Prostate gland (tissue), 2 donors: Measurements from ENCODE around the gene AFF1. TPM values are rescaled to one million over a fixed set of nuclear protein-coding genes. Genes with fewer than 3 reads are reported as not detected.

Experiments
- DNase-seq: peaks from one replicate; pipeline ENCODE4 v3.0.0-alpha.2; 2019; ENCODE audit warnings: low spot score
- H3K27ac ChIP-seq, 2 donors: fragments of 200-600 bp; sonication (generic); 2 replicates each; pipeline ENCODE4 v1.5.1; 2017 to 2019
- H3K27me3 ChIP-seq: fragments of 200-600 bp; sonication (generic); replicated peaks from 2 replicates; pipeline ENCODE4 v1.5.1; 2019; ENCODE audit not compliant: insufficient read depth
- H3K36me3 ChIP-seq, 2 donors: fragments of 200-600 bp; sonication (generic); 1 replicate in 1 of 2; 2 replicates in 1 of 2; pipeline versions ENCODE4 v1.5.1 to v1.8.1; 2017 to 2019
- H3K4me1 ChIP-seq: fragments of 200-600 bp; sonication (generic); replicated peaks from 2 replicates; pipeline ENCODE4 v1.5.1; 2019
- H3K4me3 ChIP-seq, 2 donors: fragments of 200-600 bp; sonication (generic); 2 replicates each; pipeline ENCODE4 v1.5.1; 2017 to 2019
- H3K9me3 ChIP-seq: fragments of 200-600 bp; sonication (generic); 2 replicates; pipeline ENCODE4 v1.5.1; 2017
- CTCF ChIP-seq, 4 experiments: fragments of 200-600 bp in 2 of 4; fragments of 450-650 bp in 2 of 4; sonication (generic) in 2 of 4; IDR thresholded peaks; 1 replicate in 3 of 4; 2 replicates in 1 of 4; pipeline ENCODE4 v1.5.1; 2016 to 2019; ENCODE audit warnings: antibody characterized with exemption in 4 of 4, mild to moderate bottlenecking in 2 of 4, moderate library complexity in 2 of 4
- POLR2A ChIP-seq: fragments of 450-650 bp; IDR thresholded peaks from one replicate; pipeline ENCODE4 v1.6.1; 2016; ENCODE audit warnings: antibody characterized with exemption, mild to moderate bottlenecking
- POLR2AphosphoS5 ChIP-seq: sonication (generic); formaldehyde crosslinking; IDR thresholded peaks from one replicate; pipeline ENCODE4 v1.6.1; 2017; ENCODE audit warnings: antibody characterized with exemption
- WGBS: methylation state at CpG from one replicate; pipeline ENCODE4 v1.1.5; 2018; 5-methylcytosine and 5-hydroxymethylcytosine counted together
- intact Hi-C: fragments of 100-400 bp; cut with DNase I; formaldehyde crosslinking; loops from one replicate; pipeline ENCODE4 v1.14.2; 2022
- total RNA-seq, 2 donors: library from RNA; depleted of rRNA; stranded (reverse); fragments of >200 nt; gene quantifications; one replicate each; pipeline ENCODE4 v1.1.0, GENCODE V29; 2016

The AFF1 gene
- total RNA-seq, 2 donors from 2014 or later: 69.7 to 92.5 TPM

DNA sequence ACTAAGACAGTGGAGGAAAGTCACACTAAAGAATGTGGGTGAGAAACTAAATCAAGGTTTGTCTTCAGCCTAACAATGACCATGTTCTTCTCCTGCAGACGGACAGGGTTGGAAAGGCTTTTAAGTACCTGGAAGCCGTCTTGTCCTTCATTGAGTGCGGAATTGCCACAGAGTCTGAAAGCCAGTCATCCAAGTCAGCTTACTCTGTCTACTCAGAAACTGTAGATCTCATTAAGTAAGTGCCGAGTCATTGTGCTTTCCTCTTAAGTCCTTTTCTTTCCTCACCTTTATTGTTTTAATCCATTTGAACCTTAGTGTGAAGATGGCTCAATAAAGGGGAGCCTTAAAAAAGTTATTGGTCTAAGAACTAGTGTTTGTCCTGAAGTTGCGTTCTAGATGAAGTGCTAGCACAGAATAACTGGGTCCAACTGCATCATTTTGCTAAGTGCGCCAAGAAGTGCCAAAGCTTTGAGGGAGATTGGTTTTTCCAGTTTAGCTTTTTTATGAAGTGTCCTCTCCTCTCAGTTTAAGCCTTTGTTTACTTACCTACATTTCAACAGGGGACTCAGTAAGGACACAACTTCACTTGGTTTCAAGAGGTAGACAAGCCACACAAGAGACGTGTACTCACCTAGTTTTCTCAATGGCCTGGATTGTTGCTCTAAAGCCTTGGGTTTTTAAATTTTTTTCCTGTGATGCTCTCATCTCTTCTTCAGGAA is 196.3 kb downstream of the AFF1 start:
- DNase-seq: no peak
- TF ChIP-seq POLR2A (no peak), POLR2AphosphoS5 (no peak), CTCF (IDR thresholded peaks at IDR 0.05) (no peak)
- 87% methylated on average over 7 of the region's 7 CpGs for WGBS
- peaks cover 0 to 4% of the 10 kb centered on the region in 2 donors for H3K36me3 ChIP-seq
- no peaks in the 10 kb centered on the region for H3K4me1 ChIP-seq
- no peak overlapping the region for H3K4me3 ChIP-seq
- H3K27me3 ChIP-seq: no peaks in the 10 kb centered on the region
- intact Hi-C loops: no loop called here
- no peak overlapping the region for H3K27ac ChIP-seq
- H3K9me3 ChIP-seq: no peaks in the 10 kb centered on the region

DNA sequence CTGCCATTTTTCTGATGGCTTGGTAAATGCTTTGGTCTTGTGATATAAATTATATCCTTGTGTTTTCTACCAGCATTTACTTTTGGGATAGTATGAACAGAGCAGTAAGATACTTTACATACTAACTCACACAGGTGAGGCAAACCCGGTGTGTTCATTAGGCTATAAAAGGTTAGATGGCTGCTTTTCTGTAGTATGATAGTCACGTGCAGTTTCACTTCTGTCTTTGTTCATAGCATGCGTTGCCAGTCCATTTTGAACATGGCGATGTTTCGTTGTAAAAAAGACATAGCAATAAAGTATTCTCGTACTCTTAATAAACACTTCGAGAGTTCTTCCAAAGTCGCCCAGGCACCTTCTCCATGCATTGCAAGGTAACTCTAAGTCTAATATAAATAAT is 197.2 kb downstream of the AFF1 start:
- Histone ChIP-seq H3K4me1 (no peaks in the 10 kb centered on the region), H3K4me3 (no peak overlapping the region), H3K27ac (no peak overlapping the region), H3K36me3 (peaks cover 0 to 4% of the 10 kb centered on the region in 2 donors), H3K27me3 (no peaks in the 10 kb centered on the region), H3K9me3 (no peaks in the 10 kb centered on the region)
- TF ChIP-seq CTCF (IDR thresholded peaks at IDR 0.05) (no peak), POLR2AphosphoS5 (no peak), POLR2A (no peak)
- WGBS: 94% methylated on average over 8 of the region's 8 CpGs
- intact Hi-C loops: no loop called here
- no peak for DNase-seq

DNA sequence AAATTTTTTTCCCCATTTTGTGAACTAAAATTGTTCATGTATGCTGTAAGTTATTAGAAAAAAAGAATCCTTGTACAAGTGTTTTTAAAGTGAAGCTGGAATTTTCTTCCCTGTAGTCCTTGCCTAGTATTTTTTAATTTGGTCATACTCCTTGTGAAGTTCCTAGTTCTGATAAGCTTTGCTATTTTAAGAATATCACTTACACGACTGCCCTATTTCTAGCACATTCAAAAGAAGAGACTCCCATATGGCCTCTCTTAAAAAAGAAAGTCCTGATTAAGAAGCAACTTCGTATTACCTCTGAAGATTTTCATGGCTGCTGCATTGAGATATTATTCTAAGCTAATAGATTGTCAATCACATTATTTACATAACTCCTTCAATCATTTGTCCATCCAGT is 198.4 kb downstream of the AFF1 start:
- peaks cover 0 to 4% of the 10 kb centered on the region in 2 donors for H3K36me3 ChIP-seq
- H3K27ac ChIP-seq: no peak overlapping the region
- no peaks in the 10 kb centered on the region for H3K4me1 ChIP-seq
- H3K27me3 ChIP-seq: no peaks in the 10 kb centered on the region
- DNase-seq: no peak
- no peak overlapping the region for H3K4me3 ChIP-seq
- WGBS: 85% methylated on average over 2 of the region's 2 CpGs
- intact Hi-C loops: no loop called here
- H3K9me3 ChIP-seq: no peaks in the 10 kb centered on the region
- TF ChIP-seq CTCF (IDR thresholded peaks at IDR 0.05) (no peak), POLR2AphosphoS5 (no peak), POLR2A (no peak)

- Histone ChIP-seq H3K27ac (no peak overlapping the region), H3K4me3 (no peak overlapping the region), H3K9me3 (no peaks in the 10 kb centered on the region), H3K27me3 (no peaks in the 10 kb centered on the region), H3K36me3 (peaks cover 0 to 4% of the 10 kb centered on the region in 2 donors), H3K4me1 (no peaks in the 10 kb centered on the region)
- TF ChIP-seq POLR2AphosphoS5 (no peak), CTCF (IDR thresholded peaks at IDR 0.05) (no peak), POLR2A (no peak)
- intact Hi-C loops: no loop called here
- DNase-seq: no peak
- 100% methylated on average over 3 of the region's 3 CpGs for WGBS
These were observed 199.3 kb downstream of the AFF1 start for GRCh38 chr4:87134122-87134521.

DNA sequence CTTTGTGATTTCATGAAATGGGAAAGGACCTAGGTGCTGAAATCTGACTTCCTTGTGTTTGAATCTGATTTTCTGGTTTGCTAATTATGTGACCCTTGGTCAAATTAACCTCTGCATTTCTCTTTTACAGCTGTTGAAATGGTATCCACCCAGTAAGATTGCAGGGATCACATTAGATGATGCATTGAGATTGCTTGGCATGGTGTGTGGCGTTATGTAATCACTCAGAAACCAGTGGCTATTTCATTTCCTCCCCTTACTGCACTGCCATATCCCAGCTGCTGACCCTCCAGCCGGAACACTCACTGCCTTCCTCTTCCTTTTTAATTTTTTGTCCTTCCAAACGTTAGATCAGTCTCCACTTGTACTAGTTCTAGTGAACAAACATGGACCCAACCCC is 206.6 kb downstream of the AFF1 start:
- intact Hi-C loops: no loop called here
- TF ChIP-seq POLR2A: no peak
- TF ChIP-seq CTCF (IDR thresholded peaks at IDR 0.05): no peak
- no peak for TF ChIP-seq POLR2AphosphoS5
- H3K9me3 ChIP-seq: no peaks in the 10 kb centered on the region
- H3K27me3 ChIP-seq: no peaks in the 10 kb centered on the region
- no peaks in the 10 kb centered on the region for H3K36me3 ChIP-seq
- H3K4me1 ChIP-seq: no peaks in the 10 kb centered on the region
- 58% methylated on average over 3 of the region's 3 CpGs for WGBS
- no peak for DNase-seq
- H3K4me3 ChIP-seq: no peak overlapping the region
- no peak overlapping the region for H3K27ac ChIP-seq
